IPS-18c (cell line): ENCODE data around the gene MAP3K5.
"Not testable (repeated sequence)": the region's sequence is repeated elsewhere in the genome, so short reads cannot be mapped to it uniquely, and the experiment has no call there.

Experiments
- H3K4me3 ChIP-seq: 2 replicates; pipeline ENCODE4 v1.7.0; 2013; ENCODE audit warnings: low read depth, mild to moderate bottlenecking, low read length, moderate library complexity; ENCODE audit not compliant: insufficient read depth
- H3K9me3 ChIP-seq: one replicate; pipeline ENCODE4 v1.6.1; 2013; ENCODE audit warnings: mild to moderate bottlenecking, low read length, moderate library complexity; ENCODE audit not compliant: control insufficient read depth, insufficient read depth

Gene MAP3K5

DNA sequence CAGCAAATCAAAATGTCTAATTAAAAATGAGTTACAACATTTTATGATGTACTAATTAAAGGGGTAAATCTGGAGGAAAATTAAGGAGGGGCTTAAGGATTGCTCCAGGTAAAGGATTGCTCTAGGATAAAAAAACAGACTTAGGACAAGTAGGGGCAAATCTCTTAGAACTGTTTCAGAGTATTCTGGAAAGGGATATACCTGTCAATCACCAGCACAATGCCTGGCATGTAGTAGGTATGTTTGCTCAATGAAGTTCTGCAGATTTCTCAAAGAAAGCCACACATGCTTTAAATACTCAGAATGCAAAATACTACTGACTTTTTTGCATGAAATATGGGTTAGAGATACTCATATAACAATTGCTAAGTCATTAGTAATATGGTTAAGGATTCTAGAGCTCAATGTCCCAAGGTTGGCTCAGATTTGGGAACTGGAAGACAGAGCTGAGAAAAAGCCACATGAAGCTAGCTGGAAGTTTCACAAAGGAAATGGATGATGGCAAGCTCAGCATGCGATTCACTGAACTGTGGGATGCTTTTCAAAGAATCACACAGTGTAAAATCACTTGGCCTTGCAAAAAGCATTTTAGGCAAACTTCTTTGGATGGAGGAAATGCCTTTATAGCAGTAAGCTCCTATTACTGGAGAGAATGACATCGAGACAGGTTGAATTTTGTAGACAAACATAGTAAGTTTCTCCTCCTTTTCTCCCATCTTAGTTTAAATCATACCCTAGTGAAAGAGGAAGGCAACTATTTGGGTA, 72.8 kb downstream of the MAP3K5 start:
- H3K4me3 ChIP-seq = no peak overlapping the region
- no peaks in the 10 kb centered on the region for H3K9me3 ChIP-seq

DNA sequence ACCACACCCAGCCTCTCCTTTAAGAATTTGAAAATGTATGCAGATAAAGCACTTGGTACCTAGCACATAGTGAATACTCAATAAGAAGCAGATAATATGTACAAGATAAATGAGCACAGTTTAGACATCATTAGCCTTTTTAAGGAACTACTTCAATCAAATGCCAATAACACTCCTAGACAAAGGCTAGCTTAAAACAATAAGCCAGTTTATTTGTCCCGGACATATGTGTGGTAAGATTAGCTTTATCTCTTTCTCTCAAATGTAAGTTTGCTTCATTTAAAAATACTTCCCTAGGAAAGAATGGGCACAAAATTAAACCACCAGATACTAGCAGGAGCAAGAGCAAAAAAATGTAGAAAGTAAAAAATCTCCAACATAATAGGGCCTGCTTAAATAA, 73.8 kb downstream of the MAP3K5 start:
- no peak overlapping the region for H3K4me3 ChIP-seq
- H3K9me3 ChIP-seq = no peaks in the 10 kb centered on the region

DNA sequence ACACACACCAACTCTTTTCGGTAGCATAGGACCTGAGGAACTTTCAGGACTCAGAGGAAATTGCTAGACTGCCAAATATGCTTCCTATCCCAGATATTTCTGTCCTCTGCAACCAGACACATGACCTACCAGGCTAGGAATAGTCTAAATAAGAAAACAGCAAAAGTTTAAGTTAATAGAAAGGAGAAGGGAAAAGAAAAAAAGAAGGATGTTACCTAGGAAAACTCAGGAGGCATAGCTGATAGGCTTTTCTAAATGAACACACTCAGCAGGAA, 74.6 kb downstream of the MAP3K5 start:
- no peaks in the 10 kb centered on the region for H3K9me3 ChIP-seq
- H3K4me3 ChIP-seq = no peak overlapping the region

DNA sequence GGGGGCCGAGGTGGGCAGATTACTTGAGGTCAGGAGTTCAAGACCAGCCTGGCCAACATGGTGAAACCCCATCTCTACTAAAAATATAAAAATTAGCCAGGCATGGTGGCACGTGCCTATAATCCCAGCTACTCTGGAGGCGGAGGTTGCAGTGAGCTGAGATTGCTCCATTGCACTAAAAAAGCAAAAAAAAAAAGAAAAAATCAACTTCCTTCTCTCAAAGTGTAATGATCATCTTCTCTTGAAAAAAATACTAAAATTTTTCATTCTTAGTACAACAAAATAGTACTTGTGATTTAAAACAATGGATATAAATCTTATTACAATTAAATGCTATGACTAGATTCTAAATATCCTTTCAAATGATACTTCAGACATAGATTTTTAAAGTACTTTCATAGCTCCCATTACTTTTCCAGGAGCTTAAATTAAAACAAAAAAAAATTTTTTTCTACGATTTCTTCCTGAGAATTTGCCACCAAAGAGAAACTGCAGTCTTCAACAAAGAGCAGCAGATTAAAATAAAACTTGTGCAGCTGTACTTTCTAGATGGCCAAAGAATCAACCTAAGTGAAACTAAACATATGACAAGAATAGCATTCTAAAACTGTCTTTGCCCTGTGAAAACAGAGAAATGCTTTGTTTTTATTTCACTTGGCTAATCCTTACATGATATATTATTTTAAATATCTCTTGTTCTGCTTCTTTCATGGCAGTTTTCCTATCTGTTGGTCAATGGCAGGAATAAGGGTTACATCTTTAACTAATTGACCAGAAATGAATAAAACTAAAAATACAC, 75.2 kb downstream of the MAP3K5 start:
- H3K4me3 ChIP-seq = no peak overlapping the region
- H3K9me3 ChIP-seq = no peaks in the 10 kb centered on the region

DNA sequence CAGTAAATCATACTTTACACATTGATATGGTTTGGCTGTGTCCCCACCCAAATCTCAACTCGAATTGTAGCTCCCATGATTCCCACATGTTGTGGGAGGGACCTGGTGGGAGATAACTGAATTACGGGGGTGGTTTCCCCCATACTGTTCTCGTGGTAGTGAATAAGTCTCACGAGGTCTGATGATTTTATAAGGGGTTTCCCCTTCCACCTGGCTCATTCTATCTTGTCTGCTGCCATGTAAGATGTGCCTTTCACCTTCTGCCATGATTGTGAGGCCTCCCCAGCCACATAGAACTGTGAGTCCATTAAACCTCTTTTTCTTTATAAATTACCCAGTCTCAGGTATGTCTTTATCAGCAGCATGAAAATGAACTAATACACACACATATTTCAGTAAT, 79.6 kb downstream of the MAP3K5 start:
- not testable (repeated sequence) for H3K9me3 ChIP-seq, H3K4me3 ChIP-seq

DNA sequence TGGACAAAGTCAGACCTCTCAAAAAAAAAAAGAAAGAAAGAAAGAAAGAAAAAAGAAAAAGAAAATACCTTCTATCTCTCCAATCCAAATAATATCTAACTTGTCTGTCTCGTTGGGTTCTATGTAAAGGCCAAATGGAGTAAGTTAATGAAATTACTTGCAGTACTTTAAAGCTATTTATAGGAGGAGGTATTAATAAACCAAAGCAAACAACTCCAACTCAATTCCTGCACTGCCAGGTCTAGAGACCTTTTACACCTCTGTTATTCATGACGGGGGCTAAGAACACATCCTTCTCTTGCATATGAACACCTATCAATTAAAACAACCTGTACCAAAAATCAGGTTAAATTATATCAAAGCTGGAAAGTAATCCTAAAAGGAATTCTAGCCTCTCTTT, 80.6 kb downstream of the MAP3K5 start:
- H3K9me3 ChIP-seq = no peaks in the 10 kb centered on the region
- no peak overlapping the region for H3K4me3 ChIP-seq

DNA sequence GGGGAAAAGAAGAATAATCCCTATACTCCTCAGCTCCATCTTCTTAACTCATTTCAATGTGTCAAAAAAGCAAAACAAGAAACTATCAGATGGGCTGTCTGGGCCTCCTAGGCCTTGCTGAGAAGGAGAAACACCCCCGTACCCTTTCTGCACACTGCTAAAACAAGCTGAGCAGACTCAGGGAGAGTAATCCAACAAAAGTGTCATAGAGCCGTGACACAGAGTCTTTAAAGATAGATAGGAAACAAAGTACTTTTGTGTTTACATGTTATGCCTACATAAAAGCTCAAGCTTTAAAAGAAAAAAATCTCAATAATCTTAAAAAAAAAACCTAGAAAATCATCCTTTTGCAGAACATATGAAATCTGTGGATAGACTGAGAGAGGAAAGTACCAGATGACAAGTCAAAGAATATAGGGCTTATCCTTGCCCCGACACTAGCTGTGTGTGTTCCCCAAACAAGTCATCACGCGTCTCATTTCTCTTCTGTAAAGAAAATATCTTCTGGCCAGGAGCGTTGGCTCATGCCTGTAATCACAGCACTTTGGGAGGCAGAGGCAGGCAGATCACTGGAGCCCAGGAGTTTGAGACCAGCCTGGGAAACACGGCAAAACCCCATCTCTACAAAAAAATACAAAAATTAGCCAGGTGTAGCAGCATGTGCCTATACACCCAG, 81.3 kb downstream of the MAP3K5 start:
- no peak overlapping the region for H3K4me3 ChIP-seq

DNA sequence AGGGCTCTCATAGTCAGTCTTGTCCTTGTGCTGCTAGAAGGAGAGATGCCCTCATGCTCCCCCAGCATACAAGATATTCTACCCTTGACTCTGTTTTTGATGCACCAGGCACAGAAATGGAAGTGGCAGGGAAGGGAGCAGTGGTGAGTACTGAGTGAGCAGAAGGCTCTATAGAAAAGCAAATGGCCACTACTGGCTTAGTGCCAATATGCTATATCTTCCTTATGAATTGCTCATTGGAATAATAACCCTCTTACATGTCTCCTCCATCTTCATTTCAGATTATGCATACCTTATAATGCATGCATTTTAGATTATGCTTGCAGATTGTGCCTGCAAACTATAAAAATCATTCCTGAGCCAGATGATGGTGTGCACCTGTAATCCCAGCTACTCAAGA, 82.8 kb downstream of the MAP3K5 start:
- Histone ChIP-seq H3K4me3 (no peak overlapping the region), H3K9me3 (no peaks in the 10 kb centered on the region)

More for the DNA sequence above, 81.3 kb downstream of the MAP3K5 start:
- H3K9me3 ChIP-seq = no peaks in the 10 kb centered on the region

DNA sequence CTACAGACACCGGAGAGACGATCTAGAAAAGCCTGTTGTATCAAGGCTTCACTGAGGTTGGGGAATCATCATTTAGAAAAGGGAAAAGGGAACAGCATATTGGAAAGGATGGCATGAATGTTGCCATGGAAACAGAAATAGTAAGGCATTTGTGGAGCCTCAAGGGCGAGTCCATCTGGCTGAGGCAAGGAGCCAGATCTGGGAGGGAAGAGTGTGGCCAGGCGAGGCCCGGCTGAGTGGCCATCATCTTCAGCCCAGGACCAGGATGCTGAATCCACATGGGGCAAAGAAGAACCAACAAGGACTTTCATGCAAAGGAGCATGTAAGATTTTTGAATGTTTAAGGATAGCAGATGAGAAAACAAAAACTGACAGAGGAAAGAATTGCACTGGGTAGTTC, 85.8 kb downstream of the MAP3K5 start:
- H3K4me3 ChIP-seq = no peak overlapping the region
- no peaks in the 10 kb centered on the region for H3K9me3 ChIP-seq

DNA sequence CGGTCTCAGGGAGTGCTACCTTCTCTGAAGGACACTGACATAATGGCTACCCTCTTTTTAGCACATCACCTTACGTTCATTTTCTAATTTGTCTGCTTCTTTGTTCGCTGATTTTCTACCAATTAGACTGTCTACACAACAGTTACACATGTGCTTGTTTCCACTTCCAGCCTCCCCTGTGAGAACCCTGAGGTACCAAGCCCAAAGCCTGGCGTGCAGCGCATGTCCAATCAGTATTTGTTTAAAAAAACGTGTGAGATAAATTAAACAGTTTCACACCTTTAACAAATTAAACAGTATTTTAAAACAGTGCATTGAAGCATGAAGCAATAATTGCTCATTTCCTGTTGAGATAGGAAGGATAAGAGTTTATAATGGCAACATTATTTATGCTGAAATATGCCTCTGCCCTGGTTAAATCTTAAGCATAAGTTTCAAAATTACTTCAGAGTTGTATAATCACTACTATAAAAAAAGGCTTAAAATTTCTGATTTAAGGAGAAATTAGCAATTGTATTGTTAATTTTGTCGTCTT, 88.9 kb downstream of the MAP3K5 start:
- no peak overlapping the region for H3K4me3 ChIP-seq
- H3K9me3 ChIP-seq = no peaks in the 10 kb centered on the region

DNA sequence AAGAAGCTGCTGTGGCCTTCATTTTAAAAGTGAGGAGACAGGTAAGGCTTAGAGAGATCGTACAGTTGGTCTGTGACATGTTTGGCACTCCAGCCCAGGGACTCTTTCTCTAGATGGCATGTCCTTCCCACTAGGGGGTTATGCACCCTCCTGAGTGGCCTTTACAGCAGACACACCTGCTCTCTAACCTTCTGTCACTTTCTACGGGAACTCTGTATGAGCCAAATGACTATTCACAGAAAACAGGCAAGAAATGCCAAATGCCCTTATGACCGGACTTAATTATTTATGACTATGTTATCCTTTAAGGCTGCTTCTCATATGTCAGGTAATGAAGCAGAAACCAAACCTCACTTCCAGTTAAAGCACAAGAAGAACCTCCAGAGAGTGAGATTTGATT, 91.2 kb downstream of the MAP3K5 start:
- Histone ChIP-seq H3K9me3 (no peaks in the 10 kb centered on the region), H3K4me3 (no peak overlapping the region)

DNA sequence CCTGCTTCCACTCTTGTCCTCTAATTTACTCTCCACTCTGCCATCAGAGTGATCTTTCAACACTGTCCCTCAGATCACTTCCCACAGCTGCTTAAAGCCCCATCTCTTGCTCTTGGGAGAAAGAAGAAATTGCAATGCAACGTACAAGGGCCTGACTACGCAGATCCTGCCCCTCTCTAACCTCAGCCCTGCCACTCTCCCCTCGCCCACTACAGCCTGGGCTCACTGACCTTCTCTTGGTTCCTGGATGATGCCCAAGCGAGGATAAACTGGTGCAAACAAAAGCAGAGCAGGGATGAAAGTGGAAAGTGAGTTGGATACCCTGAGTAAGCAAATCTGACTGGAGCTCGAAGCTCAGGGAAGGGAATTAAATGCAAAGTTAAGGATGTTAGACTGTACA, 92.9 kb downstream of the MAP3K5 start:
- Histone ChIP-seq H3K9me3 (no peaks in the 10 kb centered on the region), H3K4me3 (no peak overlapping the region)

DNA sequence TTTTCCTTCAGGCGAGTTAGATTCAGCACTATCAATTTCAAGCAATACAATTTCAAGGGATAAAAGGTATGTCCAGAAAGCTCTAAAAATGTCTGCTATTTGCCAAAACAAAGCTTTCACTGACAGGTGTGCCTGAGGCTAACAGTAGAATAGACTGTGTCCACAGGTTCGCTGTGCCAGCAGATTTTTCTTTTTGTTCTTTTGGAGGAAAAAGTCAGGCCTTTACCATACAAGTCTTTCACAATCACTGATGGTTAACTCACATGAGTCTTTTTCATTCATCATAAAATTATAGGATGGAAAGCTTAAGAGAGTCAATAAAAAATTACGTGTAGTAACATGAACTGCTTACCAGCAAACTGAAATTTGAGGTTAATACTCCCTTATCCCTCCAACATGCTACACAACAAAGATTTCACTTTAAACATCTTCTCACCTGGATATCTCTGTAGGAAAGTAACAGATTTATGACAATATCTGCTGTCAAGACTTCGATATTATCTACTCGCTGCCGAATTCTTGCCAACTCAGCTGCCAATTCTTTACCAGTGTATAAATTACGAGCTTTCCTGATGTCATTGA, 95.4 kb downstream of the MAP3K5 start:
- Histone ChIP-seq H3K9me3 (no peaks in the 10 kb centered on the region), H3K4me3 (no peak overlapping the region)

DNA sequence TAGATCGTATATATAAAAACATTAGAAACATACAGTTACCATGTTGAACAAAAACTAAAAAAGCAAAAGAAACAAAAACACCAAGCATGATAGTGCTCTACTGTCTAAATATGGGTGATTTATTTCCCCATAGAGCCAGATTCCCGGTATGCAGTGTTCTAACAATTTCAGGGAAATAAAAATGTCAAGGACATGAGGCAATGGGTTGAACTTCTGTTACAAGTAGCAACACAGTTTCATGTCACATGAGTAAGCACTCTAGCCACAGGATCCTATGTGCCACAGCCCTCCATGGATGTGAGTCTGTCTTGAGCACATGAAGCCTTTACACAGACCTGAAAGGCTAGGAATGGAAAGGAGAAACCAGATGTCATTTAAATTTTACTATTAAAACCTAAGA, 96.0 kb downstream of the MAP3K5 start:
- H3K9me3 ChIP-seq = no peaks in the 10 kb centered on the region
- H3K4me3 ChIP-seq = no peak overlapping the region

DNA sequence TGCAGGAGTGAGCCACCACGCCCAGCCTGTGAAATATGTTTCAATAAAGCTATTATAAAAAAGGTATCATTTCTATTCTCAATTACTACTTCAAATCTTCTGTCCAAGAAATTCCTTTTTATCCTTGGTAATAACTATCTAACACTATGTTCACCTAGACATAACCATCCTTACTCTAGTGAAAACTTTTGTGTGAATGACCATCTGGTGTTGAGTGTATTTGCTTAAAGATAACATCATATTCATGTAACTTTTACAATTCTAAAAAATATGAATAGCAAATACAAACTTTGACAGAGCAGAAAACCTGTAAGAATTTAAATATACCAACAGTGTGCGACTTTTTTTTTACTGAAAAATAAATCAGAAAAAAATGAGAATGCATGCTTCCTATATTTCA, 96.9 kb downstream of the MAP3K5 start:
- no peaks in the 10 kb centered on the region for H3K9me3 ChIP-seq
- no peak overlapping the region for H3K4me3 ChIP-seq

DNA sequence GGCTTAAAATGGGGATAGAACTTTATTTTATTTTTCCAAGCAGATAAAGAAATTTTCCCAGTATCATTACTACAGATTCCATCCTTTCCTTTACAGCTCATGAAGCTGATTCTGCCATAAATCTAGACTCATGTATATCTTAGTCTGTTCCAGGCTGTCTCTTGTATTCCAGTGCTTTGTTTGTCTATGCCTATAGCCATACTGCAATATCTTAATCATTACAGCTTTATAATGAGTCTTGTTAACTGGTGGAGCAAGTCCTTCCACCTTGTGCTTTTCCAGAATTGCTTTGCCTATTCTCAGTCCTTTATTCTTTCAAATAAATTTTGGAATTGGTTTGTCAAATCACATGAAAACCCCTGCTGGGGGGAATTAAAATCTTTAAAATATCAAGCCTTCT, 99.2 kb downstream of the MAP3K5 start:
- no peaks in the 10 kb centered on the region for H3K9me3 ChIP-seq
- no peak overlapping the region for H3K4me3 ChIP-seq

DNA sequence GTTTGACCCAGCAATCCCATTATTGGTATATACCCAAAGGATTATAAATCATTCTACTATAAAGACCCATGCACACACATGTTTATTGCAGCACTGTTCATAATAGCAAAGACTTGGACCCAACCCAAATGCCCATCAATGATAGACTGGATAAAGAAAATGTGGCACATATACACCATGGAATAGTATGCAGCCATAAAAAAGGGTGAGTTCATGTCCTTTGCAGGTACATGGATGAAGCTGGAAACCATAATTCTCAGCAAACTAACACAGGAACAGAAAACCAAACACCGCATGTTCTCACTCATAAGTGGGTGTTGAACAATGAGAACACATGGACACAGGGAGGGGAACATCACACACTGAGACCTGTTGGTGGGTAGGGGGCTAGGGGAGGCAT, 104.4 kb downstream of the MAP3K5 start:
- not testable (repeated sequence) for H3K4me3 ChIP-seq, H3K9me3 ChIP-seq
